Measurements from ENCODE around the gene GNAZ. TPM values are rescaled to one million over a fixed set of nuclear protein-coding genes. Genes with fewer than 3 reads are reported as not detected.

Gene GNAZ
- total and polyA plus RNA-seq, 2 of the 8 experiments (the other 6 are each of a cell fraction or from before 2014, with no cell fraction given), result 6.6 to 9.6 TPM

- H3K36me3 ChIP-seq (ENCODE audit: control insufficient read depth in 2 of 4, insufficient read depth in 4 of 4, low read length in 3 of 4), result no peaks in the 10 kb centered on the region
- H4K91ac ChIP-seq (replicated peaks; ENCODE audit: insufficient read length, low read length), result no peak overlapping the region
- no peak overlapping the region for H2BK12ac ChIP-seq (ENCODE audit: low read depth, low read length)
- FAIRE-seq, result no peak
- H2BK120ac ChIP-seq (replicated peaks; ENCODE audit: low read depth, low read length), result no peak overlapping the region
- peaks cover 0 to 23% (median 9%) of the 10 kb centered on the region in 4 experiments; a peak in 5 of 7 replicates for H3K4me1 ChIP-seq (replicated peaks in 1 of 4; ENCODE audit: control insufficient read depth in 3 of 4, insufficient read depth in 4 of 4, low read length in 3 of 4)
- peaks cover 0 to 12% (median 4%) of the 10 kb centered on the region in 4 experiments; a peak in 4 of 7 replicates for H3K27me3 ChIP-seq (replicated peaks in 1 of 4; ENCODE audit: control insufficient read depth in 3 of 4, extremely low read depth in 1 of 4, insufficient read depth in 3 of 4, low read length in 3 of 4)
- H3K4me3 ChIP-seq (ENCODE audit: extremely low read depth in 1 of 4, insufficient read depth in 2 of 4, low read depth in 3 of 4, low read length in 4 of 4), result no peak overlapping the region
- peak overlapping the region; percentile 14; the same call in 1 of the 2 replicates for H2AK5ac ChIP-seq (ENCODE audit: low read depth, low read length)
- no peak overlapping the region for H2BK5ac ChIP-seq (ENCODE audit: low read depth, low read length)
- H3K79me2 ChIP-seq (ENCODE audit: control insufficient read depth in 1 of 2, insufficient read depth in 2 of 2, low read length in 2 of 2), result no peaks in the 10 kb centered on the region
- H3K18ac ChIP-seq (ENCODE audit: extremely low read depth, low read length), result no peak overlapping the region
- H4K8ac ChIP-seq (ENCODE audit: extremely low read depth, insufficient read depth, low read length), result no peak overlapping the region; the same call in 1 of the 2 replicates
- H4K5ac ChIP-seq (ENCODE audit: insufficient read length, low read depth, low read length), result no peak overlapping the region
- no peak overlapping the region for H3K14ac ChIP-seq (ENCODE audit: insufficient read length)
- DNase-seq (ENCODE audit: low read depth in 1 of 2, low spot score in 2 of 2), result no peak
- H3K23me2 ChIP-seq (ENCODE audit: low read depth, low read length), result peaks cover 2% of the 10 kb centered on the region; the same call in 1 of the 2 replicates
- H2BK20ac ChIP-seq (ENCODE audit: low read length), result 0 out of 2 replicates have a peak overlapping the region, but pooled peaks have one; percentile 18
- no peak overlapping the region for H2AFZ ChIP-seq (ENCODE audit: low read length)
- H3K23ac ChIP-seq (ENCODE audit: insufficient read length), result no peak overlapping the region
- H3K79me1 ChIP-seq (ENCODE audit: low read depth, low read length), result no peaks in the 10 kb centered on the region
- ChIA-PET POLR2A (ENCODE audit: partially characterized antibody) (no interaction called here), CTCF (ENCODE audit: partially characterized antibody) (interaction anchor here (0.6 to 1.8 kb wide), 4 partner anchors 13 to 438 kb away, joined by 3 to 5 read pairs (median 3); no protein-coding TSS in a partner anchor)
- WGBS, 2 experiments (ENCODE audit: extremely low coverage in 1 of 2, insufficient coverage in 1 of 2, insufficient read length in 1 of 2, insufficient replicate concordance in 2 of 2, low coverage in 1 of 2, low lambda C conversion rate in 2 of 2, missing lambda C conversion rate in 1 of 2), result 88% methylated on average over 6 of the region's 6 CpGs; no CpG with 5 or more reads in 1 of the 2 experiments
- H3K9me3 ChIP-seq (ENCODE audit: insufficient read depth in 2 of 2, low read depth in 1 of 2, low read length in 1 of 2), result no peaks in the 10 kb centered on the region
- no peak overlapping the region; the same call in 1 of the 2 replicates for H3K27ac ChIP-seq (ENCODE audit: low read depth, low read length)
- no peak overlapping the region for H3K56ac ChIP-seq (replicated peaks; ENCODE audit: insufficient read length, low read depth, low read length)
- no peak overlapping the region for H3K4me2 ChIP-seq (ENCODE audit: insufficient read depth in 1 of 2, low read depth in 2 of 2, low read length in 2 of 2)
- H4K20me1 ChIP-seq (replicated peaks in 1 of 2; ENCODE audit: control insufficient read depth in 1 of 2, insufficient read depth in 2 of 2, low read length in 2 of 2), result no peaks in the 10 kb centered on the region
- H3K9ac ChIP-seq (replicated peaks in 1 of 4; ENCODE audit: extremely low read depth in 1 of 4, low read depth in 3 of 4, low read length in 3 of 4), result no peak overlapping the region
- no peak overlapping the region for H3K4ac ChIP-seq (replicated peaks; ENCODE audit: insufficient read length, low read depth, low read length)
- H2BK15ac ChIP-seq (ENCODE audit: low read length), result 0 out of 2 replicates have a peak overlapping the region, but pooled peaks have one; percentile 5
These were observed 80.4 kb downstream of the GNAZ start for GRCh38 chr22:23150762-23151161.
